ENCODE results near the gene WWP2.
"Not testable (repeated sequence)": the region's sequence is repeated elsewhere in the genome, so short reads cannot be mapped to it uniquely, and the experiment has no call there.

WWP2 gene

DNA sequence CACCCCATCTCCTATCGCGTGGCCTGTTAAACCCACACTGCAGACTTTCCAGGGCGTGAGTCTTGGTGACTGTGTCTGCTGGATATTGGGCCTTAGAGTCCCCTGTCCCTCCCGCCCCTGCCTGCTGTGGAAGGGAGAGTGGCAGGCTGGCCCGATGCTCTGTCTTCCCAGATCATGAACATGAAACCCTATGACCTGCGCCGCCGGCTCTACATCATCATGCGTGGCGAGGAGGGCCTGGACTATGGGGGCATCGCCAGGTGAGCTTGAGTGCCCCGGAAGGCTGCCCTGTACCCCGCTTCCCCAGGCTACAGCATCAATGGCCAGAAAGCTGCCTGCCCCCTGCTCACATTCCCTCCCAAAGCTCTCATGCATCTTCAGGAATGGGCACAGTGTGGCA is 169.5 kb downstream of the WWP2 start:
- DNase-seq = no peak

DNA sequence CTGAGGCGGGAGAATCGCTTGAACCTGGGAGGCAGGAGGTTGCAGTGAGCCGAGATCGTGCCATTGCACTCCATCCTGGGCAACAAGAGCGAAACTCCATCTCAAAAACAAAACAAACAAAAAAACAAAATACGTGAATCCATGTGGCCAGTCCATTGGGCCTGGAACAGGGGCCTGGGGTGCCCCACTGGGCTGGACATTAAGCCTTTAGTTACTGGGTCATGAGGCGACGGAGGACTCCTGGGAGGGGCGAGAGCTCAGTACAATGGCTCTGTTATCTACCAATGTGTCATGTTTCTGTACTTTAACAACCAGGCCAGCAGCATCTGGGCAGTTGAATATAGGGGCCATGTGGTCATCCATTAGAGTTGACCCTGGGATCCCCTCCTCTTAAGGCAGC is 170.1 kb downstream of the WWP2 start:
- no peak for DNase-seq

DNA sequence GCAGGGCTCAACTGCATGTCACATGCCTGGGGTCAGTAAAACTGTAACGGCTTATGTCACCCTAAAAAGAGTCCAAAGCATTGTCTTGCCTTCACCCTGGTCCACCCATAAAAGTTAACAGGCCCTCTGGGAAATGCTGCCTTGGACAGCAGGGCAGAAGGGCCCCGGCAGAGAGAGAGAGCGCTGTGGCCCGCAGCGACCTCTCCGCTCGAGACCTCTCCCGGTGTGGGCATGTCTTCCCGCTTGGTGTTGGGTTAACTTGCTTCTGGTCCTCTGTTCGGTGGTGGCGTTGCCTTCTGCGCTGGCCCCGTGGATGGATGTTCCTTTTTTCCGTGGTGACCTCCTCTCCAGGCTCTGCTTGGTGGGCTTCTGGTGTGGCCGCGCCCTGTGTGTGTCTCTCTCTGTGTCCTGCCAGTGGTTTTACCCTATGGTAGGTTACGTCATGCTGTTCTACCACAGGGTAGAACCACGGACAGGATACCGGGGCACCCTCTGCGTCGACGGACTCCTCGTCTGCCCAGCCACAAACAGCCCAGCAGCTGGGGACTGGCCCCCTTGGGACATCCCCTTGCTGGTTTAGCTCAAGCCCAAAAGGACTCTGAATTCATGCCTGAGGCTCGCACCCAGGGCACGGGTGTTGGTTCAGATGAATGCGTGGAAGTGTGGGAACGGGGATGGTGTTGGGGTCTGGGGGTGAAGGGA is 170.7 kb downstream of the WWP2 start:
- DNase-seq = no peak

DNA sequence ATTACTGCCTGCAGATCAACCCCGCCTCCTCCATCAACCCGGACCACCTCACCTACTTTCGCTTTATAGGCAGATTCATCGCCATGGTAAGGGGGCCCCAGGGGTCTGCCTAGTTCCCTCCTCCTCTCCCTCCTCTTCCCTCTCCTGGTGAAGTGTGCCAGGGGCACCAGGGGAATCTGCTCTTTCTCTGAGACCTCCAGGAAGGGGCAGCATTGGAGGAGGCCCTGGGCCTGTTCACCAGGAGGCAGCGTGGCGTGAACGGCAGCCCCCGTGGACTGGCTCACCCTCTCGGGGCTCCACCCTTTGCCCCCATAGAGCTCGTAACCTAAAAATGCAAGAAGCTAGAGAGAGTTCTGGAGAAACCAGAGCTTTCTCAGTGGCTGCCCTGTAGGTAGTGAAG is 171.9 kb downstream of the WWP2 start:
- DNase-seq = no peak

GRCh38 chr16:69934751-69935150 is 172.6 kb downstream of the WWP2 start:
- DNase-seq = no peak

- no peak for DNase-seq
Observed at GRCh38 chr16:69935278-69935711, 173.2 kb downstream of the WWP2 start.

GRCh38 chr16:69935740-69936139 is 173.6 kb downstream of the WWP2 start:
- DNase-seq = no peak

DNA sequence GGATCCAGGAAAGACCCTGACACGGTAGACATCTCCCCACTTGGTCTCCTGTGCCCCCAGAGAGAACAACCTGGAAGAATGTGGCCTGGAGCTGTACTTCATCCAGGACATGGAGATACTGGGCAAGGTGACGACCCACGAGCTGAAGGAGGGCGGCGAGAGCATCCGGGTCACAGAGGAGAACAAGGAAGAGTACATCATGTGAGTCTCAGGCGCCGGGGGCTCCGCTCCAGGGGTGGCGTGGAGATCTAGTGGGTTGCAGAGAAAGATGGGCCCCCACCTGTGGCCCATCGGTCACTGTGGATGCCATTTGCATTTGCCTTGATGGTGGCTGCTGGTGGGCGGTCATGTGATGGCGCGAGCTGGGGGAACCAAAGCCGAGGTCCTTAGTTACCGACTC is 174.1 kb downstream of the WWP2 start:
- DNase-seq = no peak

GRCh38 chr16:69936751-69937211 is 174.6 kb downstream of the WWP2 start:
- no peak for DNase-seq

DNA sequence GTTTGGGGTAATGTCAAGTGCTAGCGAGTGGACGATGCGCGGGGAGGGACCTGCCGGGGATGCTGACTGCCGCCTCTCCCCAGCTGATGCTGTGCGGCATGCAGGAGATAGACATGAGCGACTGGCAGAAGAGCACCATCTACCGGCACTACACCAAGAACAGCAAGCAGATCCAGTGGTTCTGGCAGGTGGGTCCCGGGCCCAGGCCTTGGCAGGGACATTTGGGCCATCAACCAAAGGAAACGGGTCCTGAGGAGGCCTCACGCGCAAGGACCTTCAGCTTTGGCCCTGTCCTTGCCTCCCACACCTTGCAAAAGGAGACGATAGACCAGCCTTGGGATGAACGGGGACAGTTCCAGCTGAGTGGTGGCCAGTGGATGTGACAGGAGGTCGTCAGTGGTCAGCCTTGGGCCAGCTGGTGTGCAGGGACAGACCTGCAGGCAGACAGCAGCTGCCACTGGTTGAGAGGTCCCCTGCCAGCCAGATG is 175.4 kb downstream of the WWP2 start:
- DNase-seq = no peak

- no peak for DNase-seq
Observed at GRCh38 chr16:69938981-69939820, 177.1 kb downstream of the WWP2 start.

GRCh38 chr16:69939821-69940585 is 177.9 kb downstream of the WWP2 start:
- no peak for DNase-seq

DNA sequence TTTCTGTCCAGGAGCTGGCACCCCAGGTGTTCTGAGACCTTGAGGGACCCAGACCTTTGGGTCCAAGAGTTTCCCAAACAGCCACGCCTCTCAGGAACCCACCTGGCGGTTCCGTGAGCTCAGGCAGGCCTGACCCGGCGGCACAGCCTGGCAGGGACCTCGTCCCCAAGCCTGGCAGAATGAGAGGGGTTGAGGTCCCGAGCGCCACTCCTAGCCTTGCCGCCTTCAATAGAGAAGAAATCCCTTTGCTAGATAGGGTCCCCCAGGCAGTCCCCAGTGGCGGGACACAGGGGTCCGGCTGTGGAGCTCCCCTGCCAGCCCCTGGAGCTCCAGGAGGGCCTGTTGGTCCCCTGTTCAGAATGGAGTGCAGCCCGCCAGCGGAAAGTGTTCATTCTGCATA is 178.5 kb downstream of the WWP2 start:
- no peak for DNase-seq

GRCh38 chr16:69941251-69942098 is 179.3 kb downstream of the WWP2 start:
- DNase-seq = no peak

DNA sequence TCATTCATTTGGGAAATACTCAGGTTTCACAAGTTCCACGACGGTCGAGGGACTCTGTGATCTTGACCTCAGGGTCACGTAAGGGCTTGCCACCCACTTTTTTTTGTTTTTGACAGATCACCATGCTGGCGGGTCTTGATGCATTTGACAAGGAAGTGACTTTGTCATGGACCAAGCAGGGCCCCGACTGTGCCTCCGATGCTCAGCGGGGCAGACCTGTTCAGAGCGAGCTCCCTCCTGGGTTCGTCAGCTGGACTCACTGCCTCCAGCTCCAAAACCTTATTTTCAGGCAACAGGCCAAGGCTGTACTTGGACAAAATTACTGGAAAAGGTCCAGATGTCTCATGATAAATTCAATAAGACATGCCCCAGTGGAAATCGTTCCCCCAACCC is 180.0 kb downstream of the WWP2 start:
- DNase-seq = no peak

GRCh38 chr16:69942627-69943170 is 180.6 kb downstream of the WWP2 start:
- DNase-seq = no peak

DNA sequence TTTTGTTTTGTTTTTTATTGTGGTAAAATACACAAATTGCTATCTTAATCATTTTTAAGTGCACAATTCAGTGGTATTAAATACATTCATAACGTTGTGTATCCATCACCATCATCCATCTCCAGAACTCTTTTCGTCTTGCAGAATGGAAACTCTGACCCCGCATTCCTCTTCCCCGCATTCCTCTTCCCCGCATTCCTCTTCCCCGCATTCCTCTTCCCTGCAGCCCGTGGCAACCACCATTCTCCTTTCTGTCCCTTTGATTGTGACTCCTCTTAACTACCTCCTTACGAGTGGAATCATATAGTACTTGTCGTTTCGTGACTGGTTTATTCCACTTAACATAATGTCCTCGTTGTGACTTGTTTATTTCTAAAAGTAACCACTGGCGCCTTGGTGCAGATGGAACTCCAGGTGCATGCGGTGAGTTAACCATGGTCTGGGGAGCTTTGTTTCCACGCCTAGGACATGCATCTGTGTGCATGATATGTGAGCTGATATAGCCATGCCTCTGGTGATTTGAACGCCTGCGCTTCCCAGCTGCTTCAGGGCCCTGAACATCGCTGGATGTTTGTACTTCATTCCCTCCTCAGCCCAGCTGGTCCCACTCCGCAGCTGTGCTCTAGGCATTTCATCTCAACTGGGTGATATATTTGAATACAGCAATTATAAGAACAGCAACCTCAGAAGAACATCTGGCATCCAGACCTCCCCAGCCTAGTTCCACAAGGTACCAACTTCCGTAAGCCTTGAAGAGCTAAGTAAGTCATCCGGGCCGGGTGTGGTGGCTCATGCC is 181.3 kb downstream of the WWP2 start:
- not testable (repeated sequence) for DNase-seq

GRCh38 chr16:69950411-69950810 is 188.3 kb downstream of the WWP2 start:
- DNase-seq = not testable (repeated sequence)

GRCh38 chr16:69951017-69951671 is 189.0 kb downstream of the WWP2 start, which contains the start of gene CLEC18A:
TSS of gene CLEC18A (plus strand) at chr16:69951334. CDS start at chr16:69951367, 33 bp downstream.
- not testable (repeated sequence) for DNase-seq

- not testable (repeated sequence) for DNase-seq
Observed at GRCh38 chr16:69951672-69952031, 189.5 kb downstream of the WWP2 start.
